ENCODE data around the gene SDK2. TPM values are rescaled to one million over a fixed set of nuclear protein-coding genes. Genes with fewer than 3 reads are reported as not detected.
"Not testable (repeated sequence)": the region's sequence is repeated elsewhere in the genome, so short reads cannot be mapped to it uniquely, and the experiment has no call there.

Gene SDK2
- total RNA-seq, 4 donors from 2014 or later = 1.5 to 7.0 (median 3.7) TPM

GRCh38 chr17:73376636-73377035 lies 267.6 kb downstream of the SDK2 start:
- Histone ChIP-seq H3K36me3 (no peaks in the 10 kb centered on the region), H3K9me3 (no peaks in the 10 kb centered on the region), H3K27ac (no peak overlapping the region), H3K4me3 (replicated peaks in 1 of 3) (no peak overlapping the region), H3K4me1 (no peaks in the 10 kb centered on the region), H3K27me3 (no peaks in the 10 kb centered on the region)
- intact Hi-C loops (cut with DNase I) = loop anchor here (10.0 kb wide), 1 partner anchor 652 kb away; no protein-coding TSS in a partner anchor
- TF ChIP-seq POLR2A (IDR thresholded peaks at IDR 0.05) = no peak
- no peak for TF ChIP-seq CTCF (IDR thresholded peaks at IDR 0.05)
- no peak for DNase-seq
- WGBS, 2 donors = 89 to 96% methylated on average over 3 of the region's 3 CpGs

GRCh38 chr17:73376152-73376551 lies 268.1 kb downstream of the SDK2 start:
- DNase-seq = no peak
- Histone ChIP-seq H3K4me3 (replicated peaks in 1 of 3) (no peak overlapping the region), H3K9me3 (no peaks in the 10 kb centered on the region), H3K36me3 (no peaks in the 10 kb centered on the region), H3K27me3 (no peaks in the 10 kb centered on the region), H3K4me1 (no peaks in the 10 kb centered on the region), H3K27ac (no peak overlapping the region)
- TF ChIP-seq CTCF (IDR thresholded peaks at IDR 0.05) (no peak), POLR2A (IDR thresholded peaks at IDR 0.05) (no peak)
- intact Hi-C loops (cut with DNase I) = loop anchor here (10.0 kb wide), 1 partner anchor 651 kb away; no protein-coding TSS in a partner anchor
- WGBS, 2 donors = 92% methylated on average over 11 of the region's 11 CpGs

- WGBS, 2 donors = 77 to 80% methylated on average over 8 to 9 of the region's 9 CpGs
- no peak for TF ChIP-seq CTCF (IDR thresholded peaks at IDR 0.05)
- no peak for TF ChIP-seq POLR2A (IDR thresholded peaks at IDR 0.05)
Observed at GRCh38 chr17:73371836-73372235, 272.4 kb downstream of the SDK2 start.

GRCh38 chr17:73371285-73371684 lies 273.0 kb downstream of the SDK2 start:
- H3K27me3 ChIP-seq = no peaks in the 10 kb centered on the region
- peaks cover 0 to 5% of the 10 kb centered on the region in 2 donors for H3K4me1 ChIP-seq
- no peaks in the 10 kb centered on the region for H3K36me3 ChIP-seq
- H3K4me3 ChIP-seq (replicated peaks in 1 of 3) = no peak overlapping the region
- intact Hi-C loops (cut with DNase I) = loop anchor here (5.0 to 10.0 kb wide), 2 partner anchors 179 to 646 kb away; partner anchors contain the start of gene COG1
- no peak for TF ChIP-seq CTCF (IDR thresholded peaks at IDR 0.05)
- TF ChIP-seq POLR2A (IDR thresholded peaks at IDR 0.05) = no peak
- WGBS, 2 donors = 73 to 74% methylated on average over 6 of the region's 6 CpGs
- DNase-seq = no peak
- no peaks in the 10 kb centered on the region for H3K9me3 ChIP-seq
- H3K27ac ChIP-seq = no peak overlapping the region

More at GRCh38 chr17:73371836-73372235, 272.4 kb downstream of the SDK2 start:
- intact Hi-C loops (cut with DNase I) = loop anchor here (5.0 to 10.0 kb wide), 2 partner anchors 180 to 647 kb away; partner anchors contain the start of gene COG1
- H3K27me3 ChIP-seq = no peaks in the 10 kb centered on the region
- no peaks in the 10 kb centered on the region for H3K4me1 ChIP-seq
- DNase-seq = no peak
- H3K4me3 ChIP-seq (replicated peaks in 1 of 3) = no peak overlapping the region
- H3K9me3 ChIP-seq = no peaks in the 10 kb centered on the region
- no peak overlapping the region for H3K27ac ChIP-seq
- H3K36me3 ChIP-seq = no peaks in the 10 kb centered on the region

GRCh38 chr17:73369817-73370490 lies 274.3 kb downstream of the SDK2 start:
- H3K9me3 ChIP-seq; H3K27me3 ChIP-seq; H3K27ac ChIP-seq; H3K36me3 ChIP-seq; H3K4me3 ChIP-seq (replicated peaks in 1 of 3): not testable (repeated sequence)
- intact Hi-C loops (cut with DNase I) = loop anchor here (2.0 to 10.0 kb wide), 3 partner anchors 115 to 645 kb away; partner anchors contain the start of gene COG1
- WGBS, 2 donors = 32 to 35% methylated on average over 8 to 14 of the region's 14 CpGs
- H3K4me1 ChIP-seq = peaks cover 0 to 15% of the 10 kb centered on the region in 2 donors
- peak; percentile 84 to 97 (median 91) for TF ChIP-seq CTCF (IDR thresholded peaks at IDR 0.05)
- DNase-seq = peak; percentile 83 to 89

All from thyroid gland (tissue), 4 donors.